Loucy (cell line): ENCODE results near the gene GTF3A.
"Not testable (repeated sequence)": the region's sequence is repeated elsewhere in the genome, so short reads cannot be mapped to it uniquely, and the experiment has no call there.

Experiments used
- H2AFZ ChIP-seq: fragments of 200-600 bp; sonication (generic); 2 replicates; pipeline ENCODE4 v1.6.0; 2016; ENCODE audit warnings: antibody characterized with exemption, mild to moderate bottlenecking, low read length, moderate library complexity
- H3F3A ChIP-seq: fragments of 200-600 bp; 2 replicates; pipeline ENCODE4 v1.6.0; 2016; ENCODE audit warnings: antibody characterized with exemption, low read depth, mild to moderate bottlenecking
- H3K27me3 ChIP-seq: fragments of 200-600 bp; sonication (generic); 2 replicates; pipeline ENCODE4 v1.6.1; 2014; ENCODE audit warnings: low read length, mild to moderate bottlenecking; ENCODE audit not compliant: insufficient read depth, poor library complexity, severe bottlenecking
- H3K36me3 ChIP-seq: fragments of 200-600 bp; sonication (generic); 2 replicates; pipeline ENCODE4 v1.6.1; 2016; ENCODE audit warnings: low read length; ENCODE audit not compliant: insufficient read depth
- H3K4me1 ChIP-seq: fragments of 200-600 bp; sonication (generic); 2 replicates; pipeline ENCODE4 v1.5.1; 2014; ENCODE audit warnings: low read length, mild to moderate bottlenecking; ENCODE audit not compliant: insufficient read depth, poor library complexity, severe bottlenecking
- H3K4me2 ChIP-seq: fragments of 200-600 bp; sonication (generic); 2 replicates; pipeline ENCODE4 v1.6.0; 2014; ENCODE audit warnings: antibody characterized with exemption, low read length, low read depth, mild to moderate bottlenecking; ENCODE audit not compliant: poor library complexity, severe bottlenecking
- H3K4me3 ChIP-seq: fragments of 200-600 bp; sonication (generic); 2 replicates; pipeline ENCODE4 v1.5.1; 2014; ENCODE audit warnings: low read length, mild to moderate bottlenecking, mixed read lengths; ENCODE audit not compliant: poor library complexity, severe bottlenecking
- H3K79me2 ChIP-seq: fragments of 200-600 bp; sonication (generic); 2 replicates; pipeline ENCODE4 v1.6.1; 2014; ENCODE audit warnings: low read length; ENCODE audit not compliant: insufficient read depth
- H3K9ac ChIP-seq: fragments of 200-600 bp; sonication (generic); 2 replicates; pipeline ENCODE4 v1.6.0; 2014; ENCODE audit warnings: mild to moderate bottlenecking, low read depth, low read length, moderate library complexity; ENCODE audit not compliant: poor library complexity, severe bottlenecking
- H3K9me2 ChIP-seq: fragments of 200-600 bp; sonication (generic); replicated peaks from 2 replicates; pipeline ENCODE4 v1.6.1; 2016; ENCODE audit warnings: low read depth, low read length, mixed read lengths
- H3K9me3 ChIP-seq: fragments of 200-600 bp; sonication (generic); 2 replicates; pipeline ENCODE4 v1.6.1; 2014; ENCODE audit warnings: mild to moderate bottlenecking, antibody characterized with exemption, low read length, low read depth; ENCODE audit not compliant: insufficient read depth
- H4K20me1 ChIP-seq: fragments of 200-600 bp; sonication (generic); 2 replicates; pipeline ENCODE4 v1.6.0; 2014; ENCODE audit warnings: antibody characterized with exemption, low read length, mild to moderate bottlenecking; ENCODE audit not compliant: insufficient read depth, poor library complexity, severe bottlenecking
- EZH2phosphoT487 ChIP-seq: fragments of 200-600 bp; IDR thresholded peaks from 2 replicates; pipeline ENCODE4 v1.6.1; 2018; ENCODE audit warnings: antibody characterized with exemption, mild to moderate bottlenecking, moderate library complexity, borderline replicate concordance
- TF ChIP-seq, protein P1 (sequence below): fragments of 200-600 bp; sonication (generic); conservative IDR thresholded peaks from 2 replicates; pipeline ENCODE4 v1.5.1; 2014; ENCODE audit warnings: mild to moderate bottlenecking, antibody characterized with exemption, low read length

Gene GTF3A

DNA sequence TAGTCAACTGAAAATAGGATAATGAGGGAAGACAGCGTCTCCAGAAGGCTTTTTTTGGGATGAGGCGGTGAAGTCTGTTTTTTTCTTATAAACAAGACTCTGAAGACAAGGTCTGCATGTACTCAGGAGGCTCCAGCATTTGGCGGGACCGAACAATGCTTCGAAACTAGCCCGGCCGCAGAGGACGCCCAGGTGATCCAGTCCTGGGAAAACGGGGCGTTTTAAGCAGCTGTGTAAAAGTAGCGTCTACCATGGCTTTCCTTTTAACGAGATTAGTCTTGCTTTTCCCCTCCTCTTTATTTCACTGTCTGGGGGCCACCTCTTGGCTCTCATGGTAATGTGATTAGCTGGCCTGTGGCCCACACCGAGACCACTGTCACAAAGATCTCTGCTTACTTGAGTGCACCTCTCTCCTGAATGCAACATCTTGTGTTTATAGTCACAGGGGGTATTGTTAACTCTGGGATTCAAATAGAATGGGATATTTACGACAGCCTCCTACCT is 29.4 kb upstream of the GTF3A start:
- H4K20me1 ChIP-seq, result no peaks in the 10 kb centered on the region
- no peaks in the 10 kb centered on the region for H3K36me3 ChIP-seq
- no peak overlapping the region for H2AFZ ChIP-seq
- H3K9me3 ChIP-seq, result no peaks in the 10 kb centered on the region
- no peak overlapping the region for H3K4me2 ChIP-seq
- no peak overlapping the region for H3K4me3 ChIP-seq
- TF ChIP-seq, protein P1, sequence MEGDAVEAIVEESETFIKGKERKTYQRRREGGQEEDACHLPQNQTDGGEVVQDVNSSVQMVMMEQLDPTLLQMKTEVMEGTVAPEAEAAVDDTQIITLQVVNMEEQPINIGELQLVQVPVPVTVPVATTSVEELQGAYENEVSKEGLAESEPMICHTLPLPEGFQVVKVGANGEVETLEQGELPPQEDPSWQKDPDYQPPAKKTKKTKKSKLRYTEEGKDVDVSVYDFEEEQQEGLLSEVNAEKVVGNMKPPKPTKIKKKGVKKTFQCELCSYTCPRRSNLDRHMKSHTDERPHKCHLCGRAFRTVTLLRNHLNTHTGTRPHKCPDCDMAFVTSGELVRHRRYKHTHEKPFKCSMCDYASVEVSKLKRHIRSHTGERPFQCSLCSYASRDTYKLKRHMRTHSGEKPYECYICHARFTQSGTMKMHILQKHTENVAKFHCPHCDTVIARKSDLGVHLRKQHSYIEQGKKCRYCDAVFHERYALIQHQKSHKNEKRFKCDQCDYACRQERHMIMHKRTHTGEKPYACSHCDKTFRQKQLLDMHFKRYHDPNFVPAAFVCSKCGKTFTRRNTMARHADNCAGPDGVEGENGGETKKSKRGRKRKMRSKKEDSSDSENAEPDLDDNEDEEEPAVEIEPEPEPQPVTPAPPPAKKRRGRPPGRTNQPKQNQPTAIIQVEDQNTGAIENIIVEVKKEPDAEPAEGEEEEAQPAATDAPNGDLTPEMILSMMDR, result no peak
- no peak for TF ChIP-seq EZH2phosphoT487
- no peak overlapping the region for H3K9ac ChIP-seq
- H3F3A ChIP-seq, result no peaks in the 10 kb centered on the region
- H3K27me3 ChIP-seq, result no peaks in the 10 kb centered on the region
- no peaks in the 10 kb centered on the region for H3K9me2 ChIP-seq
- H3K4me1 ChIP-seq, result no peaks in the 10 kb centered on the region
- H3K79me2 ChIP-seq, result no peaks in the 10 kb centered on the region

DNA sequence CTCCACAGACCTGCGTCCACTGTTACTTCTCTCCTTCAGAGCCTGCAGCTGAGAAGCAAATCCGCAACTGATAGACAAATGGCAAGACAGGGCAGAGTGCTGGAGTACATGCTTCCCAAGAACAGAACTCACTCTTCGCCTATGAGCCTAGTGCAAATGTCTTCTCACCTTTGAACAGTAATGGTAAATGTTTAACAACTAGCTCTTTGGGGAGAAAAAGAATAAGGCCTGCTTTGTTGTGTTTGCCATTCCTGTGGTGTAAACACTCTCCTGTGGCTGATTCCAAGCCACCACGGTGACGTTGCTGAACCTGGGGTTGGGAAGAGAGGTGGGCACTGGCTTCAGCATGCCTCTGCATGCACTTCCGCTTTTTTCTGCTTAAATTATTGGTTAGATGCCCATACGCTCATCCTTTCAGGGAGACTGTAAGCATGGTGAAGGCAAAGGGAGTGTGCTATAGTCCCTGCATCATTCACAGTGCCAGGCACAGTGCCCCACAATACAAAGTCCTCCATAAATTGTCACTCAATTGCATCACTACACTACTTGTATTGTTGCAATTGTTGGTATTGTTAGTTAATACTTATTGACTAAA is 28.1 kb upstream of the GTF3A start:
- H3K4me3 ChIP-seq, result no peak overlapping the region
- no peaks in the 10 kb centered on the region for H3K9me3 ChIP-seq
- H3K79me2 ChIP-seq, result no peaks in the 10 kb centered on the region
- no peaks in the 10 kb centered on the region for H3F3A ChIP-seq
- no peaks in the 10 kb centered on the region for H3K4me1 ChIP-seq
- no peaks in the 10 kb centered on the region for H3K36me3 ChIP-seq
- H3K9me2 ChIP-seq, result no peaks in the 10 kb centered on the region
- H2AFZ ChIP-seq, result no peak overlapping the region
- no peak overlapping the region for H3K9ac ChIP-seq
- no peak overlapping the region for H3K4me2 ChIP-seq
- H3K27me3 ChIP-seq, result no peaks in the 10 kb centered on the region
- no peak for TF ChIP-seq EZH2phosphoT487
- TF ChIP-seq, protein P1, result no peak
- H4K20me1 ChIP-seq, result no peaks in the 10 kb centered on the region

DNA sequence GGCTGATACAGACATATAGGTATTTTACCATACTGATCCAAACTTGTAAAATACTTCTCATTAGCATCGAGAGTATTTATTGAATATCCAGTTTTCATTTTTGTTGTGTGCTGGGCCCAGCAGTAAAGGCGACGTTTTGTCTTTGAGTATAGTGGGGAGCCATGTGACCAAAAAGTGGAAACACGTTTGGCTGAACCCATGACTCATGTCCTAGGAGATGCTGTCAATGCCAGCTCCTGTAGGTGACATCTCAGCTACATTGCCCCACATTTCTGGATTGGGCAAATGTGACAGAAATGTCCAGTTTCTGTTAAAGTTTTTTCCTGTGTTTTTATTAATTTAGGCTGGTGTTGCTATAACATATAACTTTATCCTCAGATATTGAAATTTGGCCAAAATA is 26.1 kb upstream of the GTF3A start:
- no peak for TF ChIP-seq EZH2phosphoT487
- TF ChIP-seq, protein P1, result no peak
- Histone ChIP-seq H3K4me2 (no peak overlapping the region), H3K9ac (no peak overlapping the region)

DNA sequence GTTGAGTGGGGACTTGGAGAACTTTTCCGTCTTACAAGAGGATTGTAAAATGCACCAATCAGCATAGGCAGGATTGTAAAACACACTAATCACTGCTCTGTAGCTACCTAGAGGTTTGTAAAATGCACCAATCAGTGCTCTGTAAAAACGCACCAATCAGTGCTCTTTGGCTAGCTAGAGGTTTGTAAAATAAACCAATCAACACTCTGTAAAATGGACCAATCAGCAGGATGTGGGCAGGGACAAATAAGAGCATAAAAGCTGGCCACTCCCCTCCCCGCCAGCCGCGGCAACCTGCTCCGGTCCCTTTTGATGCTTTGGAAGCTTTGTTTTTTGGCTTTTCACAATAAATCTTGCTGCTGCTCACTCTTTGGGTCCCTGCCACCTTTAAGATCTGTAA is 24.0 kb upstream of the GTF3A start:
- not testable (repeated sequence) for H3K79me2 ChIP-seq, H3K9me3 ChIP-seq, H3K4me1 ChIP-seq, H3K36me3 ChIP-seq, H3F3A ChIP-seq, H3K4me2 ChIP-seq, H4K20me1 ChIP-seq, H3K4me3 ChIP-seq, H3K27me3 ChIP-seq, H3K9ac ChIP-seq, H2AFZ ChIP-seq, H3K9me2 ChIP-seq

More for the DNA sequence above, 26.1 kb upstream of the GTF3A start:
- no peaks in the 10 kb centered on the region for H3K27me3 ChIP-seq
- H3K9me3 ChIP-seq, result no peaks in the 10 kb centered on the region
- H3K79me2 ChIP-seq, result no peaks in the 10 kb centered on the region
- no peaks in the 10 kb centered on the region for H4K20me1 ChIP-seq
- no peak overlapping the region for H3K4me3 ChIP-seq
- H2AFZ ChIP-seq, result no peak overlapping the region
- no peaks in the 10 kb centered on the region for H3K4me1 ChIP-seq
- H3F3A ChIP-seq, result no peaks in the 10 kb centered on the region
- no peaks in the 10 kb centered on the region for H3K9me2 ChIP-seq
- no peaks in the 10 kb centered on the region for H3K36me3 ChIP-seq
